GM12878 (cell line): Measurements from ENCODE around the gene CDC5L. TPM values are rescaled to one million over a fixed set of nuclear protein-coding genes. Genes with fewer than 3 reads are reported as not detected.

ENCODE experiments used
- ATAC-seq: fragments of 200-7000 bp; cut with Tn5 transposase; 3 replicates; pipeline ENCODE4 v1.9.1; 2020; ENCODE audit warnings: mild to moderate bottlenecking, moderate library complexity
- BruUV-seq: library from RNA; stranded (reverse); fragments of 400-500 nt; replicated peaks from 2 replicates; lab custom pipeline; 2021; lab: Mats Ljungman, UMichigan
- CTCF ChIA-PET: fragments of 300-600 bp; sonication (Branson Sonifier 250); formaldehyde crosslinking; extraction: SDS; loops from one replicate; lab custom pipeline; 2021; ENCODE audit warnings: inconsistent platforms; lab: Yijun Ruan, JAX
- POLR2A ChIA-PET: fragments of 350-600 bp; formaldehyde crosslinking; extraction: SDS; loops from one replicate; lab custom pipeline; 2021; ENCODE audit warnings: inconsistent platforms; lab: Charles Lee
- RAD21 ChIA-PET: fragments of 300-600 bp; sonication (Branson Sonifier 250); formaldehyde crosslinking; loops from one replicate; lab custom pipeline; 2023; ENCODE audit warnings: antibody characterized with exemption; ENCODE audit not compliant: unreplicated experiment; lab: Charles Lee
- SMC1A ChIA-PET: fragments of 300-600 bp; sonication (Branson Sonifier 250); formaldehyde crosslinking; loops from one replicate; lab custom pipeline; 2023; ENCODE audit not compliant: unreplicated experiment, uncharacterized antibody; lab: Charles Lee
- DNase-seq: peaks from one replicate; pipeline ENCODE4 v3.0.0-alpha.2; 2011; ENCODE audit warnings: low read depth, low spot score
- FAIRE-seq: peaks from 3 replicates; lab custom pipeline; 2011; peaks lifted over from hg19 to GRCh38; lab: Jason Lieb, UNC
- H2AFZ ChIP-seq: 2 replicates; pipeline ENCODE4 v1.6.0; 2011; ENCODE audit warnings: low read depth, low read length, control low read depth; ENCODE audit not compliant: control insufficient read depth
- H3K27ac ChIP-seq: 2 replicates; pipeline ENCODE4 v1.5.1; 2011; ENCODE audit warnings: control low read depth; ENCODE audit not compliant: control insufficient read depth, insufficient read depth
- H3K27me3 ChIP-seq, 2 experiments: replicated peaks in 1 of 2; 2 replicates each; pipeline versions ENCODE4 v1.6.0 to v1.6.1; 2011; ENCODE audit warnings: low read length in 1 of 2; ENCODE audit not compliant: control insufficient read depth in 2 of 2, insufficient read depth in 2 of 2
- H3K36me3 ChIP-seq, 2 experiments: 2 replicates each; pipeline ENCODE4 v1.5.1; 2011; ENCODE audit warnings: low read length in 1 of 2; ENCODE audit not compliant: control insufficient read depth in 2 of 2, insufficient read depth in 2 of 2
- H3K4me1 ChIP-seq: 2 replicates; pipeline ENCODE4 v1.6.1; 2011; ENCODE audit warnings: mild to moderate bottlenecking, low read length, moderate library complexity, mixed read lengths; ENCODE audit not compliant: control insufficient read depth, insufficient read depth
- H3K4me2 ChIP-seq: 2 replicates; pipeline ENCODE4 v1.6.0; 2011; ENCODE audit warnings: control low read depth; ENCODE audit not compliant: control insufficient read depth, insufficient read depth
- H3K4me3 ChIP-seq: fragments of 200-600 bp; sonication (generic); 2 replicates; pipeline ENCODE4 v1.5.1; 2016
- H3K79me2 ChIP-seq: 2 replicates; pipeline ENCODE4 v1.6.0; 2011; ENCODE audit warnings: low read length; ENCODE audit not compliant: control insufficient read depth, insufficient read depth
- H3K9ac ChIP-seq: 2 replicates; pipeline ENCODE4 v1.8.0; 2011; ENCODE audit warnings: low read length, control low read depth, mixed read lengths; ENCODE audit not compliant: control insufficient read depth, insufficient read depth
- H3K9me3 ChIP-seq: replicated peaks from 3 replicates; pipeline ENCODE4 v1.5.1; 2011; ENCODE audit warnings: mild to moderate bottlenecking, low read length; ENCODE audit not compliant: control insufficient read depth, insufficient read depth
- H4K20me1 ChIP-seq: 2 replicates; pipeline ENCODE4 v1.6.0; 2011; ENCODE audit not compliant: control insufficient read depth, insufficient read depth
- ATF7 ChIP-seq: fragments of 450-650 bp; IDR thresholded peaks from 2 replicates; pipeline ENCODE4 v1.6.1; 2016; ENCODE audit warnings: low read depth, mild to moderate bottlenecking
- CBFB ChIP-seq: IDR thresholded peaks from 2 replicates; pipeline ENCODE4 v1.6.1; 2016; ENCODE audit warnings: antibody characterized with exemption, low read depth
- FOS ChIP-seq: IDR thresholded peaks from 3 replicates; pipeline ENCODE4 v1.6.1; 2011; ENCODE audit warnings: borderline replicate concordance; ENCODE audit not compliant: insufficient read length; ENCODE audit errors: extremely low read depth
- FOXK2 ChIP-seq: fragments of 450-650 bp; IDR thresholded peaks from 2 replicates; pipeline ENCODE4 v1.6.1; 2017; ENCODE audit warnings: mild to moderate bottlenecking, moderate library complexity
- HDGF ChIP-seq: fragments of 450-650 bp; IDR thresholded peaks from 2 replicates; pipeline ENCODE4 v1.6.1; 2016; ENCODE audit warnings: antibody characterized with exemption
- KDM1A ChIP-seq: fragments of 200-600 bp; sonication (generic); IDR thresholded peaks from 2 replicates; pipeline ENCODE4 v1.6.1; 2016; ENCODE audit warnings: borderline replicate concordance
- MXI1 ChIP-seq: fragments of 150-350 bp; IDR thresholded peaks from 2 replicates; pipeline ENCODE4 v1.6.1; 2011; ENCODE audit warnings: low read depth, mild to moderate bottlenecking, inconsistent platforms, low read length, improper control_type of control experiment
- PBX3 ChIP-seq: IDR thresholded peaks from 2 replicates; pipeline ENCODE4 v1.6.1; 2011; ENCODE audit warnings: mild to moderate bottlenecking, low read depth, low read length, moderate library complexity; ENCODE audit not compliant: insufficient replicate concordance
- PML ChIP-seq: IDR thresholded peaks from 2 replicates; pipeline ENCODE4 v1.6.1; 2012; ENCODE audit warnings: low read length, inconsistent platforms
- POLR2AphosphoS2 ChIP-seq: IDR thresholded peaks from 2 replicates; pipeline ENCODE4 v1.6.1; 2011; ENCODE audit warnings: low read depth, mild to moderate bottlenecking, low read length, improper control_type of control experiment, moderate library complexity
- SIN3A ChIP-seq: IDR thresholded peaks from 2 replicates; pipeline ENCODE4 v1.6.1; 2012; ENCODE audit warnings: low read depth, low read length, improper control_type of control experiment
- SREBF1 ChIP-seq: IDR thresholded peaks from 2 replicates; pipeline ENCODE4 v1.6.1; 2012; ENCODE audit warnings: mild to moderate bottlenecking, low read length
- ZNF217 ChIP-seq: fragments of 450-650 bp; IDR thresholded peaks from 2 replicates; pipeline ENCODE4 v1.6.1; 2017; ENCODE audit warnings: antibody characterized with exemption, mild to moderate bottlenecking
- WGBS: methylation state at CpG from one replicate; pipeline ENCODE4 v1.1.6; 2016; ENCODE audit warnings: low lambda C conversion rate; ENCODE audit not compliant: insufficient replicate concordance, insufficient coverage; ENCODE audit errors: missing lambda C conversion rate; 5-methylcytosine and 5-hydroxymethylcytosine counted together
- in situ Hi-C: fragments of 300-500 bp; cut with MboI; formaldehyde crosslinking; loops from 9 replicates; pipeline ENCODE4 v1.14.3; 2018; ENCODE audit warnings: mixed read lengths
- intact Hi-C: fragments of 100-400 bp; cut with micrococcal nuclease; formaldehyde crosslinking; loops from one replicate; pipeline ENCODE4 v1.14.2; 2022; ENCODE audit not compliant: unreplicated experiment
- polyA plus RNA-seq, 11 experiments: library from polyadenylated mRNA; depleted of rRNA in 4 of 11; unstranded in 6 of 11; stranded (reverse) in 5 of 11; fragments of >200 nt; fragmentation: Nextera tagmentation in 4 of 11; fragmentation: Illumina TruSeq in 1 of 11; extraction: Ambion mirVana in 4 of 11; extraction: Trizol in 1 of 11; gene quantifications; 1 replicate in 1 of 11; 2 replicates in 10 of 11; pipeline versions ENCODE4 v1.2.1 to v1.2.3, GENCODE V29; 2011 to 2016; ENCODE audit warnings: inconsistent platforms in 2 of 11, missing spikeins in 2 of 11, low read depth in 1 of 11
- total RNA-seq, 4 experiments: library from RNA; depleted of rRNA in 3 of 4; stranded (reverse); fragments of >200 nt in 3 of 4; fragmentation: Illumina TruSeq in 1 of 4; extraction: Trizol in 1 of 4; gene quantifications; 2 replicates each; pipeline versions ENCODE4 v1.2.1 to v1.2.3, GENCODE V29; 2013 to 2021
- TF ChIP-seq, protein P1 (sequence below): fragments of 150-350 bp; IDR thresholded peaks from 2 replicates; pipeline ENCODE4 v1.6.1; 2016; ENCODE audit warnings: low read depth, low read length

CDC5L gene
- total and polyA plus RNA-seq, 10 of the 15 experiments (the other 5 are each of a cell fraction or from before 2014, with no cell fraction given), result 13.2 to 29.4 (median 18.8) TPM

DNA sequence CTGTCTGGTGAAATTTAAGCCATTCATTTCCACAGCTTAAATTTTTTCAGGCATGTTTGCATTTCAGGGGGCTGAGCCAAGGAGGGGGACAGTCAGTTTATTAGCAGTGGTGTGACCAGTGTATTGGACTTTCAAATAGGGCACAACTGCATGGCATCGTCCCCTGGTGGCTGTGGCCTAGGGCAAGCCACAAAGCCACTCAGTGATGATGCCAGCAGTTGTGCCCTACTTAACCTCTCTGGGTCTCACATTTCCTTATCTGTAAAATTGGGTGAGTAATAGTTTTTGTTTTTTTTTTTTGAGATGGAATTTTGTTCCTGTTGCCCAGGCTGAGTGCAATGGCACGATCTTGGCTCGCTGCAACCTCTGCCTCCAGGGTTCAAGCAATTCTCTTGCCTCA lies 48.0 kb downstream of the CDC5L start:
- intact Hi-C loops (no loop called here), in situ Hi-C loops (no loop called here)
- no peaks in the 10 kb centered on the region for H3K4me1 ChIP-seq
- peaks cover 1 to 14% of the 10 kb centered on the region in 2 experiments; a peak in 3 of 4 replicates for H3K36me3 ChIP-seq
- no peak for FAIRE-seq
- H3K9me3 ChIP-seq, result peaks cover 2% of the 10 kb centered on the region; the same call in 1 of the 3 replicates
- ChIA-PET CTCF (interaction anchor here (1.2 to 3.7 kb wide), 3 partner anchors 20 to 169 kb away, joined by 3 to 25 read pairs (median 6); no protein-coding TSS in a partner anchor), SMC1A (interaction anchor here (1.0 kb wide), 1 partner anchor 46 kb away, joined by 3 read pairs; no protein-coding TSS in a partner anchor), POLR2A (no interaction called here), RAD21 (no interaction called here)
- no peak overlapping the region for H3K27ac ChIP-seq
- H3K9ac ChIP-seq, result no peak overlapping the region
- H3K4me2 ChIP-seq, result no peak overlapping the region
- no peak overlapping the region for H3K4me3 ChIP-seq
- BruUV-seq, result no TSS peak
- no peak overlapping the region for H2AFZ ChIP-seq
- DNase-seq, result no peak
- no peaks in the 10 kb centered on the region for H3K27me3 ChIP-seq
- H3K79me2 ChIP-seq, result no peaks in the 10 kb centered on the region
- no peaks in the 10 kb centered on the region for H4K20me1 ChIP-seq
- WGBS, result 96% methylated on average over 3 of the region's 3 CpGs
- no peak for TF ChIP-seq SIN3A
- TF ChIP-seq CBFB, result no peak
- TF ChIP-seq KDM1A, result no peak
- ATAC-seq, result no peak

DNA sequence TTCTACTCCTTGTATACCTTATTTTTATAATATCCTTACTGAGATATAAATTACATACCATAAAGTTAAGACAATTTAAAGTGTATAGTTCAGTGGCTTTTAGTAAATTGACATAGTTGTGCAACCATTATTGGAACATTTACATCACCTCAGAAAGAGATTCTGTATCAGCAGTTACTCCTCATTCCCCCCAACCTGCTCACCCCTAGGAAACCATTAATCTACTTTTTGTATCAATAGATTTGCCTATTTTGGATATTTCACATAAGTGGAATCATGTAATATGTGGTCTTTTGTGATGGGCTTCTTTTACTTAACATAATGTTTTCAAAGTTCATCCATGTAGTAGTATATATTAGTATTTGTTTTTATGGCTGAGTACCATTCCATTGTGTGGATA lies 51.3 kb downstream of the CDC5L start:
- no TSS peak for BruUV-seq
- ATAC-seq (no peak), DNase-seq (no peak), FAIRE-seq (no peak)
- intact Hi-C loops (no loop called here), in situ Hi-C loops (no loop called here)
- no peak overlapping the region for H2AFZ ChIP-seq
- ChIA-PET POLR2A (no interaction called here), CTCF (interaction anchor here (1.1 to 2.3 kb wide), 4 partner anchors 8 to 21 kb away, joined by 3 to 10 read pairs (median 6); no protein-coding TSS in a partner anchor), RAD21 (no interaction called here), SMC1A (interaction anchor here (1.5 kb wide), 1 partner anchor 10 kb away, joined by 7 read pairs; no protein-coding TSS in a partner anchor)
- no peak overlapping the region for H3K4me2 ChIP-seq
- H3K27ac ChIP-seq, result no peak overlapping the region
- H3K36me3 ChIP-seq, result peaks cover 1 to 17% of the 10 kb centered on the region in 2 experiments; a peak in 3 of 4 replicates
- H3K79me2 ChIP-seq, result no peaks in the 10 kb centered on the region
- H3K9me3 ChIP-seq, result peaks cover 11% of the 10 kb centered on the region; the same call in 2 of the 3 replicates
- no peak overlapping the region for H3K9ac ChIP-seq
- H4K20me1 ChIP-seq, result no peaks in the 10 kb centered on the region
- no peaks in the 10 kb centered on the region for H3K27me3 ChIP-seq
- H3K4me1 ChIP-seq, result no peaks in the 10 kb centered on the region
- no peak overlapping the region for H3K4me3 ChIP-seq
- TF ChIP-seq MXI1 (no peak), POLR2AphosphoS2 (no peak), SREBF1 (no peak), FOS (no peak), PML (no peak), PBX3 (no peak), ZNF217 (no peak), FOXK2 (no peak), HDGF (no peak), ATF7 (no peak)
- TF ChIP-seq, protein P1, sequence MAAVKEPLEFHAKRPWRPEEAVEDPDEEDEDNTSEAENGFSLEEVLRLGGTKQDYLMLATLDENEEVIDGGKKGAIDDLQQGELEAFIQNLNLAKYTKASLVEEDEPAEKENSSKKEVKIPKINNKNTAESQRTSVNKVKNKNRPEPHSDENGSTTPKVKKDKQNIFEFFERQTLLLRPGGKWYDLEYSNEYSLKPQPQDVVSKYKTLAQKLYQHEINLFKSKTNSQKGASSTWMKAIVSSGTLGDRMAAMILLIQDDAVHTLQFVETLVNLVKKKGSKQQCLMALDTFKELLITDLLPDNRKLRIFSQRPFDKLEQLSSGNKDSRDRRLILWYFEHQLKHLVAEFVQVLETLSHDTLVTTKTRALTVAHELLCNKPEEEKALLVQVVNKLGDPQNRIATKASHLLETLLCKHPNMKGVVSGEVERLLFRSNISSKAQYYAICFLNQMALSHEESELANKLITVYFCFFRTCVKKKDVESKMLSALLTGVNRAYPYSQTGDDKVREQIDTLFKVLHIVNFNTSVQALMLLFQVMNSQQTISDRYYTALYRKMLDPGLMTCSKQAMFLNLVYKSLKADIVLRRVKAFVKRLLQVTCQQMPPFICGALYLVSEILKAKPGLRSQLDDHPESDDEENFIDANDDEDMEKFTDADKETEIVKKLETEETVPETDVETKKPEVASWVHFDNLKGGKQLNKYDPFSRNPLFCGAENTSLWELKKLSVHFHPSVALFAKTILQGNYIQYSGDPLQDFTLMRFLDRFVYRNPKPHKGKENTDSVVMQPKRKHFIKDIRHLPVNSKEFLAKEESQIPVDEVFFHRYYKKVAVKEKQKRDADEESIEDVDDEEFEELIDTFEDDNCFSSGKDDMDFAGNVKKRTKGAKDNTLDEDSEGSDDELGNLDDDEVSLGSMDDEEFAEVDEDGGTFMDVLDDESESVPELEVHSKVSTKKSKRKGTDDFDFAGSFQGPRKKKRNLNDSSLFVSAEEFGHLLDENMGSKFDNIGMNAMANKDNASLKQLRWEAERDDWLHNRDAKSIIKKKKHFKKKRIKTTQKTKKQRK, result no peak
